Suprapubic skin (tissue), 4 donors: ENCODE data around the gene HOXA5. TPM values are rescaled to one million over a fixed set of nuclear protein-coding genes. Genes with fewer than 3 reads are reported as not detected.

Source experiments
- DNase-seq, 2 donors: peaks; one replicate each; pipeline ENCODE4 v3.0.0-alpha.2; 2019; ENCODE audit warnings: low spot score in 2 of 2
- H3K27ac ChIP-seq: fragments of 200-600 bp; sonication (generic); one replicate; pipeline ENCODE4 v1.5.1; 2019
- H3K27me3 ChIP-seq: fragments of 200-600 bp; sonication (generic); one replicate; pipeline ENCODE4 v1.5.1; 2019
- H3K36me3 ChIP-seq: fragments of 200-600 bp; sonication (generic); one replicate; pipeline ENCODE4 v1.5.1; 2019
- H3K4me1 ChIP-seq: fragments of 200-600 bp; sonication (generic); one replicate; pipeline ENCODE4 v1.5.1; 2019
- H3K4me3 ChIP-seq: fragments of 200-600 bp; sonication (generic); one replicate; pipeline ENCODE4 v1.5.1; 2019; ENCODE audit warnings: mild to moderate bottlenecking
- H3K9me3 ChIP-seq: fragments of 200-600 bp; sonication (generic); one replicate; pipeline ENCODE4 v1.5.1; 2019
- CTCF ChIP-seq, 2 donors: fragments of 200-600 bp in 1 of 2; fragments of 450-650 bp in 1 of 2; sonication (generic) in 1 of 2; IDR thresholded peaks; one replicate each; pipeline ENCODE4 v1.5.1; 2016 to 2019; ENCODE audit warnings: antibody characterized with exemption in 2 of 2, mild to moderate bottlenecking in 1 of 2, moderate library complexity in 1 of 2
- EP300 ChIP-seq: sonication (generic); formaldehyde crosslinking; IDR thresholded peaks from one replicate; pipeline ENCODE4 v1.6.1; 2017; ENCODE audit warnings: antibody characterized with exemption
- POLR2A ChIP-seq, 2 donors: fragments of 450-650 bp; IDR thresholded peaks; one replicate each; pipeline ENCODE4 v1.6.1; 2017; ENCODE audit warnings: antibody characterized with exemption in 2 of 2, mild to moderate bottlenecking in 2 of 2, moderate library complexity in 2 of 2
- POLR2AphosphoS5 ChIP-seq, 3 donors: sonication (generic); formaldehyde crosslinking; IDR thresholded peaks; one replicate each; pipeline ENCODE4 v1.6.1; 2017; ENCODE audit warnings: antibody characterized with exemption in 3 of 3
- WGBS: methylation state at CpG from one replicate; pipeline ENCODE4 v1.1.5; 2018; 5-methylcytosine and 5-hydroxymethylcytosine counted together
- total RNA-seq, 4 donors: library from RNA; depleted of rRNA; stranded (reverse); fragments of >200 nt; gene quantifications; one replicate each; pipeline ENCODE4 v1.1.0, GENCODE V29; 2016

The HOXA5 gene
- total RNA-seq, 4 donors from 2014 or later = 4.7 to 16.3 (median 14.6) TPM

GRCh38 chr7:27164367-27165088 is 21.0 kb upstream of the HOXA5 start:
- TF ChIP-seq CTCF (IDR thresholded peaks at IDR 0.05) = no peak
- Histone ChIP-seq H3K4me1 (peaks cover 77% of the 10 kb centered on the region), H3K4me3 (peak overlapping the region; percentile 84), H3K27me3 (peaks cover 15% of the 10 kb centered on the region), H3K9me3 (no peaks in the 10 kb centered on the region), H3K27ac (peak overlapping the region; percentile 97), H3K36me3 (no peaks in the 10 kb centered on the region)
- 1% methylated on average over 39 of the region's 47 CpGs for WGBS
- DNase-seq = peak in 1 of 2 donors; percentile 79

- H3K4me3 ChIP-seq = peak overlapping the region; percentile 84
- WGBS = 14% methylated on average over 12 of the region's 12 CpGs
- no peaks in the 10 kb centered on the region for H3K36me3 ChIP-seq
- TF ChIP-seq EP300 (no peak), CTCF (IDR thresholded peaks at IDR 0.05) (no peak), POLR2A (IDR thresholded peaks at IDR 0.05) (no peak), POLR2AphosphoS5 (IDR thresholded peaks at IDR 0.05) (no peak)
- H3K9me3 ChIP-seq = no peaks in the 10 kb centered on the region
- H3K27me3 ChIP-seq = peaks cover 13% of the 10 kb centered on the region
- peaks cover 72% of the 10 kb centered on the region for H3K4me1 ChIP-seq
- H3K27ac ChIP-seq = peak overlapping the region; percentile 97
- DNase-seq = no peak
Measured at GRCh38 chr7:27164045-27164366, 20.5 kb upstream of the HOXA5 start.

GRCh38 chr7:27163288-27164044 is 20.0 kb upstream of the HOXA5 start:
- Histone ChIP-seq H3K27me3 (peaks cover 12% of the 10 kb centered on the region), H3K36me3 (no peaks in the 10 kb centered on the region), H3K9me3 (no peaks in the 10 kb centered on the region), H3K4me1 (peaks cover 71% of the 10 kb centered on the region), H3K4me3 (peak overlapping the region; percentile 84), H3K27ac (peak overlapping the region; percentile 97)
- 25% methylated on average over 24 of the region's 24 CpGs for WGBS
- TF ChIP-seq CTCF (IDR thresholded peaks at IDR 0.05) = no peak
- TF ChIP-seq POLR2AphosphoS5 (IDR thresholded peaks at IDR 0.05) = no peak
- no peak for TF ChIP-seq EP300
- peak in 1 of 2 donors; percentile 61 for DNase-seq

- H3K4me3 ChIP-seq = peak overlapping the region; percentile 84
- no peaks in the 10 kb centered on the region for H3K36me3 ChIP-seq
- H3K9me3 ChIP-seq = no peaks in the 10 kb centered on the region
- H3K27me3 ChIP-seq = peaks cover 12% of the 10 kb centered on the region
- TF ChIP-seq POLR2AphosphoS5 (IDR thresholded peaks at IDR 0.05) (no peak), POLR2A (IDR thresholded peaks at IDR 0.05) (no peak), EP300 (no peak), CTCF (IDR thresholded peaks at IDR 0.05) (no peak)
- no peak for DNase-seq
- H3K4me1 ChIP-seq = peaks cover 71% of the 10 kb centered on the region
- H3K27ac ChIP-seq = peak overlapping the region; percentile 97
- 40% methylated on average over 7 of the region's 7 CpGs for WGBS
Measured at GRCh38 chr7:27162561-27163287, 19.2 kb upstream of the HOXA5 start.
